ENCODE results near the gene ANK3.

The ANK3 gene

DNA sequence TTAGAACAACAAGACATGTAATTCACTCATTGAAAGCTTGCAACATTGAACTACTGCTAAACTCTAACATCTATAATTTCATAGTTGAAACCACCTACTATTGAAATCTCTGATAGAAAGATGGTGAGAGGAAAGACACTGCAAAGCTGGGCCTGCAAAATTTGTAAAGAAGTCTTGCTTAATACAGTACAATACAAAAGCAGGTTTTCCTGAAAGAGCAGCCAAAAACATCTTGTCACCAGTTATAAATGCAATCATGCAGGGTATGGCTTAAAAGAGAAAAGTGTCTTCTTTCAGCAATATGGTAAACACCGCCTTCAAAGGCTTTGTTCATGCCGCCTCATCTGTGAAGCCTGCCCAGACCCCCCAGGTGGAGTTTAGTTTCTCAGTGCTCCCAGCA is 109.2 kb downstream of the ANK3 start:
- DNase-seq (ENCODE audit: low read depth, low spot score), result no peak

- DNase-seq (ENCODE audit: low read depth, low spot score), result no peak
Observed at GRCh38 chr10:60277656-60278055, 112.0 kb downstream of the ANK3 start.

DNA sequence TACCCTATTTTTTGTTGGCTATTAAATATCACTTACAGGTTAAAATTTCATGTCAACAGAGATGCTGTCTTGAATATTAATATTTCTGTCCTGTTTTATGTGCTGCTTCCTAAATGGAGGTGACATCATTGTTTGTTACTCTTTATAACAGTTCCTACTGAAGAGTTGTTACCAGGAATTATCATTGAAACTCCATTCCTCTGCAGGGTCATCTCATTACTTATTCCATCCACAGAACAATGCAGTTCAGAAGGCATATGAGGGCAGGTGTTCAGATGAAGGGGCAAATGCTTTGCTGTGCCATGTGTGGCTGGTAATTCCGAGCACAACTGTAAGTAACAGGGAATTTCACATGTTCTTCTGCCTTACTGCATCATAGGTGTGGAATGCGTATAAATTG is 113.4 kb downstream of the ANK3 start:
- no peak for DNase-seq (ENCODE audit: low read depth, low spot score)

- DNase-seq (ENCODE audit: low read depth, low spot score), result no peak
Observed at GRCh38 chr10:60271319-60272040, 118.2 kb downstream of the ANK3 start.

DNA sequence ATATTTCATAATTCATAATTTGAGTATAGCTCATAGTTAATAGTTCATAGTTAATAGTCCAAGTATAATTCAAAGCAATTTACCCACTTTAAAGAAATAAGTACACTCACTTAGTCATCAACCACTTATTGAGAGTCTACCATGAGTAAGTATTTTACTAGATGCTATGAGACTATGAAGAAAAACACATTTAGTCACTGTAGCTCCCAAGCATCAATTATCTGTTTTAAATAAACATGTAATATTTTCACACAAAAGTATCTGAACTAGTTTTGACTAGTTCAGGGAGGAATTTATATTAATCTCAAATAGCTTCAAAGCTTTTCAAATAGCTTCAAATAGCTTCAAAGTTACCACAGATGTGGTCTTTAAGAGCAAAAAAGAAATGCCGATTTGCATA is 119.2 kb downstream of the ANK3 start:
- no peak for DNase-seq (ENCODE audit: low read depth, low spot score)

DNA sequence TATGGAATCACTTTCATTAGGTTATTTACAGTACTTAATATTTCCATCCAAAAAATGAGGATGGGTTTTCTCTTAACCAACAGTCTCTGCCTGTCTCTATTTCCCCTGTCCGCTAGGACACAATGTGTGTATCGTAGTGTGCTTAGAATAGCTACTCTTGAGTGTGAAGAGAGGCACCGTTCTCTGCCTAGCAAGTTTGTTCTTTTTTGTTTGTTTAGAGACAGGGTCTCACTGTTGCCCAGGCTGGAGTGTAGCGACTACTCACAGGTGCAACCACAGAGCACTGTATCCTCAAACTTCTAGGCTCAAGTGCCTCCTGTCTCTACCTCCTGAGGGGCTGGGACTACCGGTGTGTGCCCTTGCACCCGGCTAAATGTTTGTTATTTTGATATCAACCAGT is 121.9 kb downstream of the ANK3 start:
- no peak for DNase-seq (ENCODE audit: low read depth, low spot score)

DNA sequence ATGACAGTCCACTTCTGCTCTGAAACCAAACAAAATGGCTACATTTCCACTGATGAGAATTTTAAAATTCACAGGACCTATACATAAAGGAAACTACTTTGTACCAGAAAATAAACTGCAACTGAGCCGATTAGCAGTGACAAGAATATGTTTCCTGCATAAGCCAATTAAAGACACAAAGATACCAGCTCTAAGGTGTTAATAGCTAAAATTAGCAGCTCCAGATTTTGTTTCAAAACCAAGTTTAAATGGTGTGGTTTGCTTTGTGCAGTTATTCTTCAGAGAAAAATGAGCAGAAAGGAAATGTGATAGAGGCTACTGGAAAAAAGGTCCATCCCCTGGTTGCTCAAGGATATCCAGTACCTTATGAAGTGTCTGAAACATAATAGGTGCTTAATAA is 123.2 kb downstream of the ANK3 start:
- DNase-seq (ENCODE audit: low read depth, low spot score), result no peak

- DNase-seq (ENCODE audit: low read depth, low spot score), result no peak
Observed at GRCh38 chr10:60262647-60263126, 127.0 kb downstream of the ANK3 start.

- DNase-seq (ENCODE audit: low read depth, low spot score), result no peak
Observed at GRCh38 chr10:60260321-60260720, 129.4 kb downstream of the ANK3 start.

- DNase-seq (ENCODE audit: low read depth, low spot score), result no peak
Observed at GRCh38 chr10:60258429-60258797, 131.3 kb downstream of the ANK3 start.

GRCh38 chr10:60257767-60258428 is 131.8 kb downstream of the ANK3 start:
- no peak for DNase-seq (ENCODE audit: low read depth, low spot score)

DNA sequence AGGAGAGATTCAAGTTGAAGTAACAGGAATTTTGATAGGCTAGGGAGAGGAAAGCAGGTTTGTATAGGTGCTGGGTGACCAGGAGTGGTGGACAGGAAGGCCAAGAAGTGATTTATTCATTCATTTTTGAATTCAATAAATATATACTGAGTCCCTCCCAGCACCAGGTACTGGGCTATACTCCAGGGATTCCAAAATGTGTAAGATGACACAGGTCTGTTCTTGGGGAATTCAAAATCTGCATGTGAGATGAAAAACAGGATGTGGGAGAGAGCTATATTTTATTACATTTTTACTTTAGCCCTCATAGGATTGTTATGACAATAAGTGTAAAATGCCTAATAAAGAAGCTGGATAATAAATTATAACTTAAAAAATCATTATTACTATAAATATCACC is 134.9 kb downstream of the ANK3 start:
- DNase-seq (ENCODE audit: low read depth, low spot score), result no peak

GRCh38 chr10:60253484-60253883 is 136.2 kb downstream of the ANK3 start:
- DNase-seq (ENCODE audit: low read depth, low spot score), result no peak

DNA sequence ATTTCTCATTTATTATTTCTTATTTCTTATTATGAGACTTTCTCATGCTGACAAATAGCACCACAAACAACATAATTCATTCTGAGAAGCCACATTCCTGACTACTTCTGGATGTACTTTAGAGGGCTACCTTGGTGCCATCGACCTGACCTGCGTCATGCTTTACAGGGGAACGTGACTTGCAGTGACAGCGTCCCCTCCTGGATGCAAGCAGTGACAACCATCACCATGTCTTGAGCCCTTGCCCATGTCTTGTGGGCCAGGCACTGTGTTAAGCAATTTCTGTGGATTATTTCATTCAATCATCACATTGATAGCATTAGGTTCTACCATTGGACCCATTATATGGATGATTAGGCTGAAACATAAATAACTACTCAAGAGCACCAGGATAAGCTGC is 137.0 kb downstream of the ANK3 start:
- DNase-seq (ENCODE audit: low read depth, low spot score), result no peak

DNA sequence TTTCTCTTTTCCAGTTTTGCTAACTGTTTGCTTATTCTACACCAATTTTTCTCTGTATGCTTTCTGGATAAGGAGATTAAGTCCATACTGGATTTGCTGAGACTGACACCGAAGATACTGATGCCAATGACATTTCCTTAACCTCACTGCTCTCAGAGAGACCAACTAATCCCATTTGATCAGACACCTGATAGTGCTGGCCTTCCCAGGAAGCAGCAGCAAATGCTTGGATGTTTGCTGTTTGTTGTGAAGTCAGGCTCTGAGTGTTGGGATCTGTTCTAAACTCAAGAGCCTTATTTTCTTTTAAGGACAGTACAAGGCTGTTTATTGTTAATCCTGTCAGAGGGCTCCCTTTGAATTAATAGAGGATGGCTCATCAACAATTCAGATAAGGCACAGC is 143.3 kb downstream of the ANK3 start:
- DNase-seq (ENCODE audit: low read depth, low spot score), result no peak

DNA sequence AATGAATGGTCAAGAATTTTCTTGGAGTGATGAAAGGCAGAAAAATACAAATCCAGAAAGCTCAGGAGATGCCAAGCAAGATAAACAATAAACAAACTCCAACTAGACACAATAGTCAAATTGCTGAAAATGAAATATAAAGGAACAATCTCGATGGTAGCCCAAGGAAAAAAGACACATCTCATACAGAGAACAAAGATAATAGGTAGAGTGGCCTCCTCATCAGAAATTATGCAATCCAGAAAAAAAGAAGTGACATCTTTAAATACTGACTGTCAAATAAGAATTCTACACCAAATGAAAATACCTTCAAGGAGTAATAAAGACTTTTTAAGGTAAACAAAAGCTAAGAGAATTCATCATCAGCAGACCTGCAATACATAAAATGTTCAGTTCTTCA is 150.4 kb downstream of the ANK3 start:
- DNase-seq (ENCODE audit: low read depth, low spot score), result no peak

GRCh38 chr10:60238759-60239100 is 150.9 kb downstream of the ANK3 start:
- no peak for DNase-seq (ENCODE audit: low read depth, low spot score)

DNA sequence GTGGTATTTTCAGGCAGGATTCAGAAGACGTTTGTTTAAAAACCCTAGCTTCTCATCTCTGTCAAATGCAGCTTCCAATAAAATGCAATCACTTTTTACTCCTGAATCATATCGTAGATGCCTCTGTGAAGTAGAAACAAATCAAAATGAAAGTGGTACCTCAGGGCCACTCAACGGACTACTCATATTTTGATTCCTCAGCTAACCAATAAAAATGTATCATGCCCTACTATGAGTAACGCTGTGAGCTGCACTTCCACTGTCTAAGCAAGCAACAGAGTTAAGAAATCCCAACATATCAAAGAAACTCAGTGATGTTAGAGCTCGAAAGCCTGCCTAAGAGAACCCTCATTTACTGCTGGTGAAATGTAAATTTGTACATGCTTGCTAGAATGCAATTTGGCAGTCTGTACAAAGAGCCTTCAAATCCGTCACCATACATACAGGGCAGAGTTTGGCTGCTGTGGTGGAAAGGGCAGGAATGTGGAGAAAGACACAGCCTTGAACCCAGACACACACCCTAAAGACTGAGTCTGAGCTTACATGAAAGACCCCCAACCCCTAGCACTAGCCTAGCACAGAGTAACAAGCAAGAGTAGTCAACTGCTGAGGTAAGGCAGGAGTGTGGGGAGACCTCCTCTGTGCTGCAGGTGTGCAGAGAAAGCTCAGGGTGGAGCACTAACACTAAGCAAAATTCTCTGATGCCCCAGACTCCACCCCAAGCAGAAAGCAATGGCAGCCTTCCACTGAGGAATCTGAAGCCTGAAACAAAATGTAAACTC is 151.5 kb downstream of the ANK3 start:
- DNase-seq (ENCODE audit: low read depth, low spot score), result no peak

GRCh38 chr10:60236869-60237524 is 152.7 kb downstream of the ANK3 start:
- no peak for DNase-seq (ENCODE audit: low read depth, low spot score)

DNA sequence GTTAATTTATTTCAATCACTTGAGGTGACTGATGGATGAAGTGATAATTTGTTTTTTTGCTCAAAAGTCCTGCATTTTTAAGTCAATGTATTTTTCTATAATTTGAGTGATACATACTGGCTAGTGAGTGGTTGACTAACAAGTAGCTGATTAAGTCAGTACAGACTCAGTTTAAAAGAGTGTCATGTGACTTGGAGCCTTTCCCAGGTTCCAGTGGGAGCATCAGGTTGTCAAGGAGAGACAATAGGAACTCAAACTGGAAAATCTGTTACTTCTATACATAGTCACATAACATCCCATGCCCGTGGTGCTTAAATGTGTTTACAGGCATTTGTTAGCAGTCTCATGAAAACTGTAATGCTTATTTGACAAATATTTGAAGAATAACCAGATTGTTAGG is 154.7 kb downstream of the ANK3 start:
- no peak for DNase-seq (ENCODE audit: low read depth, low spot score)

- DNase-seq (ENCODE audit: low read depth, low spot score), result no peak
Observed at GRCh38 chr10:60234551-60234950, 155.1 kb downstream of the ANK3 start.

- no peak for DNase-seq (ENCODE audit: low read depth, low spot score)
Observed at GRCh38 chr10:60230892-60231291, 158.8 kb downstream of the ANK3 start.
